Effector memory CD4-positive, alpha-beta T cell (primary cell): Measurements from ENCODE around the gene ZNF296.

ENCODE experiments used
- DNase-seq, 3 donors: peaks; one replicate each; pipeline ENCODE4 v3.0.0-alpha.2; 2020
- H3K27ac ChIP-seq: 2 replicates; pipeline ENCODE4 v1.7.0; 2013; ENCODE audit warnings: mild to moderate bottlenecking, low read length, moderate library complexity; ENCODE audit not compliant: insufficient read depth, poor library complexity, severe bottlenecking
- H3K27me3 ChIP-seq: replicated peaks from 2 replicates; pipeline ENCODE4 v1.7.0; 2013; ENCODE audit warnings: mild to moderate bottlenecking, low read length; ENCODE audit not compliant: insufficient read depth, control insufficient read depth, poor library complexity, severe bottlenecking
- H3K36me3 ChIP-seq: 2 replicates; pipeline ENCODE4 v1.7.0; 2013; ENCODE audit warnings: mild to moderate bottlenecking, low read length, moderate library complexity; ENCODE audit not compliant: control insufficient read depth, insufficient read depth
- H3K4me1 ChIP-seq: 2 replicates; pipeline ENCODE4 v1.7.0; 2013; ENCODE audit warnings: low read length, mild to moderate bottlenecking; ENCODE audit not compliant: control insufficient read depth, insufficient read depth, poor library complexity, severe bottlenecking
- H3K4me3 ChIP-seq: 2 replicates; pipeline ENCODE4 v1.7.0; 2013; ENCODE audit warnings: low read length, low read depth, mild to moderate bottlenecking; ENCODE audit not compliant: insufficient read depth, poor library complexity, severe bottlenecking
- H3K9me3 ChIP-seq: 2 replicates; pipeline ENCODE4 v1.7.0; 2013; ENCODE audit warnings: mild to moderate bottlenecking, low read length, moderate library complexity; ENCODE audit not compliant: control insufficient read depth

ZNF296 gene

DNA sequence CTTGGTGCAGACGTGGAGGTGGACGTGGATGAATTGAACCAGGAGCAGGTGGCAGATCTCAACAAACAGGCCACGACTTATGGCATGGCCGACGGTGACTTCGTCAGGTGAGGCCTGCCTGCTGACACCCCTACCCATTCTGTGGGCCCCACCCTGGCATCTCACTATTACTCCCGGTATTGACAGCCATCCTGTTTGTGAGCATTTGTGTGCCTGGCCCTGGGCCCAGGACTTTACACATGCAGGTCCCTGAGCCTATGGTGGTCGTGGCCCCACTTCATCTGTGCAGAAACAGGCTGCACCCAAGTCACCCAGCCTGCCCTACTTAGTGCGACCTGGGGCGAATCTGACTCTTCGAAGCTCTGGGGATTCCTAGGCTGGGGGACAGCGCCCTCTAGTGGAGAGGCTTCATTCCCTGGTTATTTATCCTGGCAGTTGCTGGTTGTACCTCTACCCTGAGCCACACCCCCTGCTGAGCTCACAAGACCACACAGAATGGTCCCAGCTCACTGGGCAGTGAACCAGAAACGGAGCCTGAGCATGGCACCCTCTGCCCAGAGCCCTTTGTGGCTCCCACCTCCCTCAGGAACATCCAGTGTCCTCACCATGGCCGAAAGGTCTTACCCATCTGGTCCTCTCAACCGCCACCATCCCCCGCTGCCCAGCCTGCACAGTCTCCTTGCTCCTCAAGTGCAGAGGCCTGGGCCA is 16.9 kb downstream of the ZNF296 start:
- no peaks in the 10 kb centered on the region for H3K4me1 ChIP-seq

GRCh38 chr19:45058622-45059159 is 17.6 kb downstream of the ZNF296 start:
- Histone ChIP-seq H3K27ac (no peak overlapping the region), H3K27me3 (no peaks in the 10 kb centered on the region), H3K4me3 (no peak overlapping the region), H3K4me1 (no peaks in the 10 kb centered on the region), H3K9me3 (no peaks in the 10 kb centered on the region), H3K36me3 (peaks cover 85% of the 10 kb centered on the region)
- DNase-seq: no peak

More for the DNA sequence above, 16.9 kb downstream of the ZNF296 start:
- peaks cover 85% of the 10 kb centered on the region for H3K36me3 ChIP-seq
- H3K9me3 ChIP-seq: no peaks in the 10 kb centered on the region
- DNase-seq: peak; percentile 61 to 77 (median 67)
- H3K4me3 ChIP-seq: no peak overlapping the region
- H3K27me3 ChIP-seq: no peaks in the 10 kb centered on the region
- H3K27ac ChIP-seq: no peak overlapping the region

DNA sequence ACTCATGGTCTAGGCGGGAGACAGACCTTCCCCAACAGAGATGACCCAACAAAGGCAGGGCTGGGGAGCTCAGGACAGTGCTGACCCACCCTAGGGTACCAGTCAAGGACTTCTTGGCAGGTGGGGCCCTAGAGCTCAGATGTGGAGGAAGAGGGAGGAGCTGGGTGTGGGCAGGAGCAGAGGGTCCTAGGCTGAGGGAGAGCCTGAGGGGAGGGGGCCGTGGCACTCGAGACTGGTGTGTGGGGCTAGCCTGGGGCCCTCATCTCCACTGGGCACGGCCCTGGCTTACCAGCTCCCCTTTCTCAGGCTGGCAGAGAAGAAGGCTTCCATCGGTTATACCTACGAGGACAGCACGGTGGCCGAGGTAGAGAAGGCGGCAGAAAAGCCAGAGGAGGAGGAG is 18.8 kb downstream of the ZNF296 start:
- no peaks in the 10 kb centered on the region for H3K9me3 ChIP-seq
- no peaks in the 10 kb centered on the region for H3K27me3 ChIP-seq
- H3K36me3 ChIP-seq: peaks cover 88% of the 10 kb centered on the region
- H3K4me1 ChIP-seq: no peaks in the 10 kb centered on the region
- no peak overlapping the region for H3K27ac ChIP-seq
- H3K4me3 ChIP-seq: no peak overlapping the region
- DNase-seq: no peak

GRCh38 chr19:45056831-45057230 is 19.4 kb downstream of the ZNF296 start:
- H3K27ac ChIP-seq: no peak overlapping the region
- no peaks in the 10 kb centered on the region for H3K27me3 ChIP-seq
- no peak overlapping the region for H3K4me3 ChIP-seq
- peaks cover 89% of the 10 kb centered on the region for H3K36me3 ChIP-seq
- no peak for DNase-seq
- no peaks in the 10 kb centered on the region for H3K9me3 ChIP-seq
- no peaks in the 10 kb centered on the region for H3K4me1 ChIP-seq

- no peaks in the 10 kb centered on the region for H3K9me3 ChIP-seq
- no peak overlapping the region for H3K27ac ChIP-seq
- no peak for DNase-seq
- peaks cover 4% of the 10 kb centered on the region for H3K4me1 ChIP-seq
- peaks cover 49% of the 10 kb centered on the region for H3K36me3 ChIP-seq
- H3K27me3 ChIP-seq: no peaks in the 10 kb centered on the region
- no peak overlapping the region for H3K4me3 ChIP-seq
Observed at GRCh38 chr19:45051929-45052579, 24.2 kb downstream of the ZNF296 start.

DNA sequence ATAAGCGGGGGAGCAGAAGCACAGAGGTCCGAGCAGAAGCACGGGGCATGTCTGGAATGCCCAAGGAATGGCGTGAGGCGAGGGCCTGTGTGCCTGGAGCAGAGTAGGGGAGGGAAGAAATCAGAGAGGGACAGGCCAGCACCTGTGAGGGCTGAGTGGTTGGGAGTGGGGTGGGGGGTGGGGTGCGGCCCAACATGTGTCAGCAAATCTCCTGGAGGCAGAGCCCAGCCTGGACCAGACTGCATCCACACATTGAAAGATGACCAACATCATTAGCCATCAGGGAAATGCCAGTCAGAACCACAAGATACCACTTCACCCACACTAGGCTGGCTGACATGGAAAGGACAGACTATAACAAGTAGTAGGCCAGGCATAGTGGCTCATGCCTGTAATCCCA is 26.2 kb downstream of the ZNF296 start:
- DNase-seq: no peak
- Histone ChIP-seq H3K36me3 (peaks cover 38% of the 10 kb centered on the region), H3K27ac (no peak overlapping the region), H3K27me3 (no peaks in the 10 kb centered on the region), H3K4me3 (no peak overlapping the region), H3K4me1 (peaks cover 4% of the 10 kb centered on the region), H3K9me3 (no peaks in the 10 kb centered on the region)

DNA sequence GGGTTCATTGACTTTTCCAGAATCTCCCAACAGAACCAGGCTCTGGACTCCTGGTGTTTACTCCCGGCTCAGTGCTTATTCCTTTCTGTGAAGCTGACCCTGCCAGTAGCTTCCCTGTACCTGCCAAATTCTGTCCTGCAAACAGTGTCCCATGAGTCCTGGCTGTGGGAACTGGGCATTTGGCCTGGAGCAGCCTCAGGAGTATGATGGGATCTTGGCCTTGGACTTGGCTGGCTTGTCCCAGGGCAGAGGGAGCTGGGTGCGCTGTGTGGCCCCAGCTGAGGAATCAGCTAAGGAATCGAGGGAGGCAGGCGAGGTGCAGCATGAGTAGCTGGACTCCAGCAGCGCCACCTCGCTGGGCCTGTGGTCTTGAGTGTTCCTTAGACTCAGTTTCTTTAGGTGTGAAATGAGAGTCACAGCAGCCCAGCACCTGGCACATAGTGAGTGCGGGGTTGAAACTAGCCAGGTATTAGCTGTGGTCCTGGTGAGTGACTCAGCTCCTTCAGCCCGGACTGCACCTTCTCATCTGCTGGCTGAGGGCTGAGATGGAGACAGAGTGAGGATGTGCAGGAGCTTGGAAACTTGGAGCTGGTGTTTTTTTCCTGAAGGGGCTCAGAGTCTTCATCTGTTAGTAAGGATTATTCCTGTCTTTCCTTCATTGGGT is 27.1 kb downstream of the ZNF296 start:
- H3K27me3 ChIP-seq: no peaks in the 10 kb centered on the region
- H3K9me3 ChIP-seq: no peaks in the 10 kb centered on the region
- DNase-seq: no peak
- no peak overlapping the region for H3K4me3 ChIP-seq
- peaks cover 4% of the 10 kb centered on the region for H3K4me1 ChIP-seq
- peaks cover 39% of the 10 kb centered on the region for H3K36me3 ChIP-seq
- H3K27ac ChIP-seq: peak overlapping the region; percentile 22

GRCh38 chr19:45047188-45047797 is 29.0 kb downstream of the ZNF296 start:
- Histone ChIP-seq H3K4me1 (peaks cover 4% of the 10 kb centered on the region), H3K4me3 (no peak overlapping the region), H3K9me3 (no peaks in the 10 kb centered on the region), H3K36me3 (peaks cover 40% of the 10 kb centered on the region), H3K27ac (no peak overlapping the region), H3K27me3 (no peaks in the 10 kb centered on the region)
- DNase-seq: no peak

DNA sequence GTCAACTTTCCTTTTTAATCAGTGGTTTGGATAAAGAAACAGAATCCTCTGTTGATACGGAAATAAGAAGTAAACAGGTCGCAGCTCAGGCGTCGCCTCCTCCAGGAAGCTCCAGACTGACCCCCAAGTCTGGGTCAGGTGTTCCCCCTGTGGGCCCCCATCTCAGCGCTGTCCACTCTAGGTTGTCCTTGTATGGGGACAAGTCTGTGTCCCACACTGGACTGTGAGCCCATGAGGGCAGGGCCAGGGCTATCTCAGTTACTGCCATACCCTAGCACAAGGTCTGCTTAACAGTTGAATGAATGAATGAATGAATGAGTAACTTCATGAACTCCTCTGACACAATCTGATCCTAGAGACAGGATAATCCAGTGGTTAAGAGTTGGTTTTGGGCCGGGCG is 29.9 kb downstream of the ZNF296 start:
- peaks cover 45% of the 10 kb centered on the region for H3K36me3 ChIP-seq
- no peak overlapping the region for H3K4me3 ChIP-seq
- no peak overlapping the region for H3K27ac ChIP-seq
- H3K4me1 ChIP-seq: peaks cover 11% of the 10 kb centered on the region
- no peak for DNase-seq
- no peaks in the 10 kb centered on the region for H3K9me3 ChIP-seq
- H3K27me3 ChIP-seq: no peaks in the 10 kb centered on the region
